ENCODE results near the gene GARIN5A. TPM values are rescaled to one million over a fixed set of nuclear protein-coding genes. Genes with fewer than 3 reads are reported as not detected.

Gene GARIN5A
- total RNA-seq, 2 donors from 2014 or later: 5.9 to 16.8 TPM

- 51% methylated on average over 13 of the region's 13 CpGs for WGBS
- no peaks in the 10 kb centered on the region for H3K27me3 ChIP-seq (replicated peaks; ENCODE audit: insufficient read depth)
- H3K9me3 ChIP-seq: no peaks in the 10 kb centered on the region
- H3K4me1 ChIP-seq (replicated peaks): no peaks in the 10 kb centered on the region
- TF ChIP-seq POLR2AphosphoS5 (IDR thresholded peaks at IDR 0.05) (no peak), CTCF (IDR thresholded peaks at IDR 0.05) (no peak), POLR2A (IDR thresholded peaks at IDR 0.05) (no peak)
- no peak overlapping the region for H3K4me3 ChIP-seq
- H3K36me3 ChIP-seq: no peaks in the 10 kb centered on the region
- no peak for DNase-seq (ENCODE audit: low spot score)
- no peak overlapping the region for H3K27ac ChIP-seq
- intact Hi-C loops (cut with DNase I): no loop called here
Measured at GRCh38 chr19:50451223-50451534, 25.5 kb downstream of the GARIN5A start.

GRCh38 chr19:50450369-50451222, 26.1 kb downstream of the GARIN5A start:
- no peaks in the 10 kb centered on the region for H3K9me3 ChIP-seq
- WGBS: 62% methylated on average over 30 of the region's 30 CpGs
- H3K27me3 ChIP-seq (replicated peaks; ENCODE audit: insufficient read depth): no peaks in the 10 kb centered on the region
- no peak overlapping the region for H3K4me3 ChIP-seq
- intact Hi-C loops (cut with DNase I): no loop called here
- no peaks in the 10 kb centered on the region for H3K36me3 ChIP-seq
- H3K27ac ChIP-seq: no peak overlapping the region
- no peaks in the 10 kb centered on the region for H3K4me1 ChIP-seq (replicated peaks)
- TF ChIP-seq CTCF (IDR thresholded peaks at IDR 0.05) (no peak), POLR2AphosphoS5 (IDR thresholded peaks at IDR 0.05) (no peak), POLR2A (IDR thresholded peaks at IDR 0.05) (no peak)
- DNase-seq (ENCODE audit: low spot score): no peak

- Histone ChIP-seq H3K36me3 (no peaks in the 10 kb centered on the region), H3K27ac (no peak overlapping the region), H3K9me3 (no peaks in the 10 kb centered on the region), H3K4me1 (replicated peaks) (no peaks in the 10 kb centered on the region), H3K4me3 (no peak overlapping the region), H3K27me3 (replicated peaks; ENCODE audit: insufficient read depth) (no peaks in the 10 kb centered on the region)
- intact Hi-C loops (cut with DNase I): no loop called here
- TF ChIP-seq POLR2A (IDR thresholded peaks at IDR 0.05) (no peak), POLR2AphosphoS5 (IDR thresholded peaks at IDR 0.05) (no peak), CTCF (IDR thresholded peaks at IDR 0.05) (no peak)
- DNase-seq (ENCODE audit: low spot score): no peak
- 76% methylated on average over 14 of the region's 14 CpGs for WGBS
Measured at GRCh38 chr19:50449236-50449899, 27.3 kb downstream of the GARIN5A start.

GRCh38 chr19:50447750-50448149, 28.9 kb downstream of the GARIN5A start:
- intact Hi-C loops (cut with DNase I): no loop called here
- TF ChIP-seq POLR2AphosphoS5 (IDR thresholded peaks at IDR 0.05): no peak
- TF ChIP-seq POLR2A (IDR thresholded peaks at IDR 0.05): no peak
- no peak for TF ChIP-seq CTCF (IDR thresholded peaks at IDR 0.05)
- Histone ChIP-seq H3K4me1 (replicated peaks) (no peaks in the 10 kb centered on the region), H3K27me3 (replicated peaks; ENCODE audit: insufficient read depth) (no peaks in the 10 kb centered on the region), H3K36me3 (no peaks in the 10 kb centered on the region), H3K27ac (no peak overlapping the region), H3K4me3 (no peak overlapping the region), H3K9me3 (no peaks in the 10 kb centered on the region)
- 94% methylated on average over 10 of the region's 10 CpGs for WGBS
- no peak for DNase-seq (ENCODE audit: low spot score)

GRCh38 chr19:50447053-50447452, 29.6 kb downstream of the GARIN5A start:
- TF ChIP-seq POLR2AphosphoS5 (IDR thresholded peaks at IDR 0.05) (no peak), POLR2A (IDR thresholded peaks at IDR 0.05) (no peak), CTCF (IDR thresholded peaks at IDR 0.05) (no peak)
- no peak overlapping the region for H3K4me3 ChIP-seq

More at GRCh38 chr19:50447053-50447452, 29.6 kb downstream of the GARIN5A start:
- Histone ChIP-seq H3K36me3 (no peaks in the 10 kb centered on the region), H3K4me1 (replicated peaks) (no peaks in the 10 kb centered on the region), H3K27ac (no peak overlapping the region), H3K9me3 (no peaks in the 10 kb centered on the region), H3K27me3 (replicated peaks; ENCODE audit: insufficient read depth) (no peaks in the 10 kb centered on the region)
- intact Hi-C loops (cut with DNase I): no loop called here
- WGBS: 83% methylated on average over 5 of the region's 5 CpGs
- no peak for DNase-seq (ENCODE audit: low spot score)
